Measurements from ENCODE around the gene PLCB3.
A peak's percentile ranks its signal among the peaks of the same experiment; 100 is the strongest.

The PLCB3 gene

GRCh38 chr11:64266339-64266738 is 15.0 kb downstream of the PLCB3 start:
- no peak for DNase-seq (ENCODE audit: low read depth)

- no peak for DNase-seq (ENCODE audit: low read depth)
Observed at GRCh38 chr11:64267207-64267945, 16.0 kb downstream of the PLCB3 start.

- no peak for DNase-seq (ENCODE audit: low read depth)
Observed at GRCh38 chr11:64268025-64268892, 16.9 kb downstream of the PLCB3 start.

- no peak for DNase-seq (ENCODE audit: low read depth)
Observed at GRCh38 chr11:64268893-64269539, 17.7 kb downstream of the PLCB3 start.

- peak; percentile 99 for DNase-seq (ENCODE audit: low read depth)
Observed at GRCh38 chr11:64269540-64270220, 18.4 kb downstream of the PLCB3 start.

GRCh38 chr11:64275031-64275800 is 23.9 kb downstream of the PLCB3 start:
- no peak for DNase-seq (ENCODE audit: low read depth)

GRCh38 chr11:64275841-64276240 is 24.5 kb downstream of the PLCB3 start:
- no peak for DNase-seq (ENCODE audit: low read depth)

GRCh38 chr11:64276653-64277431 is 25.5 kb downstream of the PLCB3 start:
- no peak for DNase-seq (ENCODE audit: low read depth)

GRCh38 chr11:64278576-64279190 is 27.4 kb downstream of the PLCB3 start:
- DNase-seq (ENCODE audit: low read depth) = no peak

GRCh38 chr11:64281957-64282770 is 30.8 kb downstream of the PLCB3 start:
- DNase-seq (ENCODE audit: low read depth) = no peak

- no peak for DNase-seq (ENCODE audit: low read depth)
Observed at GRCh38 chr11:64283092-64283491, 31.8 kb downstream of the PLCB3 start.

GRCh38 chr11:64284048-64284961 is 33.0 kb downstream of the PLCB3 start, which contains the start of gene BAD:
TSS of gene BAD (minus strand) at chr11:64284665. CDS start at chr11:64284368, 297 bp downstream.
- DNase-seq (ENCODE audit: low read depth) = no peak

- DNase-seq (ENCODE audit: low read depth) = no peak
Observed at GRCh38 chr11:64284962-64285884, 33.9 kb downstream of the PLCB3 start, which contains the start of gene GPR137. TSS of gene GPR137 (plus strand) at chr11:64285848. CDS start at chr11:64286525, 677 bp downstream.

- DNase-seq (ENCODE audit: low read depth) = no peak
Observed at GRCh38 chr11:64285885-64286800, 34.8 kb downstream of the PLCB3 start.

GRCh38 chr11:64286801-64287159 is 35.5 kb downstream of the PLCB3 start:
- no peak for DNase-seq (ENCODE audit: low read depth)

All from GM04503 (cell line).